Measurements from ENCODE around the gene NAT8L.

NAT8L gene

DNA sequence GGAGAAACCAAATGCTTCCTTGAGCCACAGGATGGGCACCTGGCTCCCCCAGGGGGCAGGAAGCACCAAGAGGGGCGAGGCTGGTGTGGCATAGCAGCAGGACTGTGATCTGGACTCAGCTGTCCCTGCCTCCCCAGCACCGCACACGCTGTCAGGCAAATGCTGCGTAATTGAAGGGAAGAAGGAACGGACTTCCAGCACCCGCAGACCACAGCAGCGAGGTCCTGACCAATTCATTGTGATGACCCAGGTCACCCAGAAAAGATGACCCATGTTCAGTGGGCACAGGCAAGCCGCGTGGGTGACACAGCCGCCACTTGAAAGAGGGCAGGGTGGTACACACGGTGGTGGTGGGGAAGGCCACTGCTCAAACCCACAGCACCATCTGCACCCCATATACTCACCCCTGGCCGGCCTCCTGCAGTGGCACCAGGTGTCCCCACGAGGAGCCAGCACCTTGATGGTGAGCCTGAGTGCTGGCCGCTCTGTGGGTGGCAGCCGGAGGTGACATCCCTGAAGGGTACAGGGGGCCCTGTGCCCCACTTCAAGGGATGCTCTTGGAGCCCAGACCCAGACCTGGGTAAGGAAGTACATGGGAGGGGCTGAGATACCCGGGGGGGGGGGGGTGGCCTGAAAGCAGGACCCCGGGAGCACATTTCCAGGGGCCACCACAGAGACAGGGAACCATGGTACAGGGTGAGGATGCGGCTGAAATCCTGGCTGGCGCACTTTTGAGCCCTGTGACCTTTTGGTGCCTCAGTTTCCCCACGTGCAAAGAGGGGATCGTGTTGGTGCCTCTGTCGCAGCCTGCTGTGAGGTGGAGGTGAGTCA, 11.5 kb downstream of the NAT8L start:
- TF ChIP-seq POLR2AphosphoS5 (IDR thresholded peaks at IDR 0.05; ENCODE audit: borderline replicate concordance, low read depth, low read length) (no peak), FOXP2 (optimal IDR thresholded peaks at IDR 0.05; ENCODE audit: control extremely low read depth, extremely low read length, insufficient read depth) (no peak), EZH2 (IDR thresholded peaks at IDR 0.05) (no peak)
- no peak overlapping the region for H3K4me3 ChIP-seq
- no peak overlapping the region for H3K27ac ChIP-seq
- no peak for DNase-seq (ENCODE audit: low read depth, low spot score)
- H3K9ac ChIP-seq (ENCODE audit: insufficient read length), result no peak overlapping the region
- H3K9me3 ChIP-seq (ENCODE audit: low read depth, low read length), result no peaks in the 10 kb centered on the region
- no peaks in the 10 kb centered on the region for H3K36me3 ChIP-seq (ENCODE audit: insufficient read depth, low read length)

DNA sequence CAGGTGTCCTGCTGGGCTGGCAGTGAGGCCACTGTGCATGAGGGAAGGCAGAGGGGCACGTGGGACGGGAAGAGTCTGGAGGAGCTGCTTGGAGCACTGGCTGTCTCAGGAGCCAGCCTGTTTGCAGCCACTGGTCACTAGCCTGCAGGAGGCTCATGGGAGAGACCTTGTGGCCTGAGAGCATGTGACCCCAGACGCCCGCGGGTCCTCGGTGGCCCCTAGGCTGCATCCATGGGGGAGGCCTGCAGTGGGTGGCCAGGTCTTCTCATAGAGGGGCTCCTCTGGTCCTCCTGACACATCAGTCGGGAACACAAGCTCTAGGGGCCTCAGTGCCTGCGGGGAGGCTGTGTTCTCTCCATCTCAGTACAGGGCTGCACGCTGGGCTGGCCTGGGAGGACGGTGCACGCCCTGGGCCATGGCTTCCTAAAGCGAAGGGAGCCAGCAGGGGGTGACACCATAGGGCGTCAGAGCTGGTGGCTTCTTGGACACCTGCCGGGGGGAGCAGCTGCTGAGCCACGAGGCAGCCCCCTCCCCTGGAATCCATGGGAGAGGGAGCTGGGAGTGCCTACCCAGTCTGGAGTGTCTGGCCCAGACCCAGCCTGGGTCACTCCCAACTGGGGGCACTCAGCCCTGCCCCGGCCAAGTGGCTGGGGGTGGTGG, 12.3 kb downstream of the NAT8L start:
- DNase-seq (ENCODE audit: low read depth, low spot score), result no peak
- no peak overlapping the region for H3K9ac ChIP-seq (ENCODE audit: insufficient read length)

DNA sequence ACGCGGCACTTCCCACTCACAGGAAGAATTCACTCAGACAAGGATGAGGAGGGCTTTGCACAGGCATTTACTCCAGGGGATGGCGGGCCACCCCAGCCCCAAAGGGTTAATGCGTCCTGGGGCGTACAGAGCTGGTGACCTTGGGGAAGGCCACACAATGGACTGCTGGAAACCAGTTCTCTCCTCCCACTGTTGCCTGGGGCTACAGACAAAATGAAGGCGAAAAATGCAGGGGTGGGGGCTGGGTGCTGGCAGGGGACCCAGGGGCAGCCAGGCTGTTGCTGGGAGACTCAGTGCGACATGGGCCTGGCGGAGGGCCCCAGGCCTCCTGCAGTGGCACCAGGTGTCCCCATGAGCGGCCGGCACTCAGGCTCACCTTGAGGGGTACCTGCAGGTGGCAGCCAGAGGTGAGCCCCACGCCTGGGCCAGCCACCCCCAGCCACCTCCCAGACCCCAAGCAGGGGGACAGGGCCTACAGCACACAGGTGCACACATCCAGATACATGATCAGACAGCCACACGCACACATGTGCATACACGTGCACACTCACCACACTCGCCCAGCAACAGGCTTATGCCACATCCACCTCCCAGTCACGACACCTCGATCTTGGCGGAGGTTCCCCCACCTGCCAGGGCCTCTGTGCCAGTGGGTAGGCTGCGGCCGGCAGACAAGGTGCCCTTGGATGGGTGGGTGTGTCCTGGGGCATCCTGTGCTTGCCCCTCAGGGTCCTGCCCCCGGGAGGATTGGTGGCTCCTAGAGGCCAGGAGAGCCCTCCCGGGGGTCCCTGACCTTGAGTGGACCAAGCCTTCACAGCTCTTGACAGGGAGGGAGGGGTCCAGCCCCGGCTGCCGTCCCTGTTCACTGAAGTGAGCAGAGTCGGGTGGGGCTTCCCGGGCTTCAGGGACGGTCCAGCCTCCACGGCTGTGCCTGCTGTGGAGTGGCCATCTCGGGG, 13.1 kb downstream of the NAT8L start:
- DNase-seq (ENCODE audit: low read depth, low spot score), result no peak
- Histone ChIP-seq H3K27ac (no peak overlapping the region), H3K9me3 (ENCODE audit: low read depth, low read length) (no peaks in the 10 kb centered on the region), H3K9ac (ENCODE audit: insufficient read length) (no peak overlapping the region), H3K4me3 (no peak overlapping the region), H3K36me3 (ENCODE audit: insufficient read depth, low read length) (no peaks in the 10 kb centered on the region)
- no peak for TF ChIP-seq FOXP2 (optimal IDR thresholded peaks at IDR 0.05; ENCODE audit: control extremely low read depth, extremely low read length, insufficient read depth)
- no peak for TF ChIP-seq EZH2 (IDR thresholded peaks at IDR 0.05)
- no peak for TF ChIP-seq POLR2AphosphoS5 (IDR thresholded peaks at IDR 0.05; ENCODE audit: borderline replicate concordance, low read depth, low read length)

More for the DNA sequence above, 12.3 kb downstream of the NAT8L start:
- H3K9me3 ChIP-seq (ENCODE audit: low read depth, low read length), result no peaks in the 10 kb centered on the region
- no peak overlapping the region for H3K4me3 ChIP-seq
- no peak overlapping the region for H3K27ac ChIP-seq
- TF ChIP-seq FOXP2 (optimal IDR thresholded peaks at IDR 0.05; ENCODE audit: control extremely low read depth, extremely low read length, insufficient read depth) (no peak), POLR2AphosphoS5 (IDR thresholded peaks at IDR 0.05; ENCODE audit: borderline replicate concordance, low read depth, low read length) (no peak), EZH2 (IDR thresholded peaks at IDR 0.05) (no peak)
- no peaks in the 10 kb centered on the region for H3K36me3 ChIP-seq (ENCODE audit: insufficient read depth, low read length)

DNA sequence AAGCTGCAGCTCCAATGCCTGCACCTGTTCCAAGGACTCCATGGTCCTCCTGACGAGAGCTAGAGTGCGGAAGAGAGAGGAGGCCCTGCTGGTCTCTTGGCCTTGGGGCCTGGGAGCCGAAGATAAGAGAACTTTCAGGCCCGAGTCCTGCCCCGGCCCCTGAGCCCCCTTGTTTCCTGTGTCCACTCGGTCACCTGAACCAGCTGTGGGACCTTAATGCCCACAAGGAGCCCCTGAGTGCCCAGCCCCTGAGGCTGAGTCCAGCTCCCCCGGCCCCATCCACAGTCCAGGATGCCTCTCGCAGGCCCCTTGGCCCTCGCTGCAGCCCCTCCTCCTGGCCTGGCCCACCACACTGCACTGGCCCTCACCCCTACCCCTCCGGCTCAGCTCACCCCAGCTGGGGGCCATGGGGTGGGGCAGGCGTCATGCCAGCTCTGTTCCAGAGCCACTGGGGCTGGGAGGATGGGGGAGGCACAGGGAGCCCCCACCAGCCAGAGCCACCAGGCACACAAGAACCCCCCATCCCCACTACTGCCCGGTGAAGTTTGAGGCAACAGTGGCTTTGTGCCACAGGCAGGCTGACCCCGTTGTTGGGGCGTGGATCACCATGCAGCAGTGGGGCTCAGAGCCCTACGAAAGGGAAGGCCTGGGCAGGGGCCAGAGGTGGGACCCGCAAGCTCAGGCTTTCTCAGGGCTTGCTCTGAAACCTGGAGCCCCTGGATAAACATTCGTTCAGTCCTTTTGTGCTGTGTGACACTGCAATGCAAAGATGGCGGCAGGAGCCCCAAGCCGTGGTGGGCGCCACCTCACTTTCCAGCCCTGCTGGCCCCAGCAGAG, 14.1 kb downstream of the NAT8L start:
- TF ChIP-seq FOXP2 (optimal IDR thresholded peaks at IDR 0.05; ENCODE audit: control extremely low read depth, extremely low read length, insufficient read depth), result no peak
- TF ChIP-seq EZH2 (IDR thresholded peaks at IDR 0.05), result no peak
- TF ChIP-seq POLR2AphosphoS5 (IDR thresholded peaks at IDR 0.05; ENCODE audit: borderline replicate concordance, low read depth, low read length), result no peak
- H3K36me3 ChIP-seq (ENCODE audit: insufficient read depth, low read length), result no peaks in the 10 kb centered on the region

DNA sequence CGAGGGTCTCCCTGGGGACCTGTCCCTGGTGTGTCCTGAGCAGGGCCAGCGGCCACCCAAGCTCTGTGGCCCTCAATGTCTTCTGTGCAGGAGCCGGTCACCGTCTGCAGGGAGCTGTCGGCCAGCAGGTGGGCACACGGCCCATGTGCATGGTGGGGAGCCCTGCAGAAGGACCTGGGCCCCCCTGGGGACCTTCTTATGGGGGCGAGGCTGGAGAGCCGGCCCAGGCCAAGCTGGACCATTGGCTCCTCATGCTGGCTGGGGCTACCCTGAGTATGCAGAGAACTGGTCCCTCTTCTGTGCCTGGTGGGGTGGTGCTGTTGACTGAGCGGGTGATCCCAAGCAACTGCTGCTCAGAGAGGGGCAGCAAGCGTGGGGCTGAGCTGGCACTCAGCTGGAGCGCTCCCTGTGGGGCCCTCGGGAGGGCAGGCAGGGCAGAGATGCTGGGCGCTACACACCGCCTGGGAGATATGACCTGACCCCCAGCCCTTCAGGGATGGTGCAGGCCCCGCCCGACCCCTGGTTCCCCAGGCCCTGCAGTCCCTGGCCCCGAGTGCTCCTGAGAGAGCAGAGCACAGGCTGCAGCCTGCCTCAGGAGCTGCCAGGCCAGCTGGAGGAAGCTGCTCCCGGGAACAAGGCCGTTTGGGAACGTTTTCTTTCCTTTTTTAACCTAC, 14.8 kb downstream of the NAT8L start:
- Histone ChIP-seq H3K9ac (ENCODE audit: insufficient read length) (no peak overlapping the region), H3K27ac (no peak overlapping the region), H3K36me3 (ENCODE audit: insufficient read depth, low read length) (no peaks in the 10 kb centered on the region), H3K4me3 (no peak overlapping the region), H3K9me3 (ENCODE audit: low read depth, low read length) (no peaks in the 10 kb centered on the region)
- DNase-seq (ENCODE audit: low read depth, low spot score), result no peak
- no peak for TF ChIP-seq POLR2AphosphoS5 (IDR thresholded peaks at IDR 0.05; ENCODE audit: borderline replicate concordance, low read depth, low read length)
- TF ChIP-seq EZH2 (IDR thresholded peaks at IDR 0.05), result no peak
- TF ChIP-seq FOXP2 (optimal IDR thresholded peaks at IDR 0.05; ENCODE audit: control extremely low read depth, extremely low read length, insufficient read depth), result no peak

More for the DNA sequence above, 14.1 kb downstream of the NAT8L start:
- Histone ChIP-seq H3K9ac (ENCODE audit: insufficient read length) (no peak overlapping the region), H3K4me3 (no peak overlapping the region), H3K27ac (no peak overlapping the region), H3K9me3 (ENCODE audit: low read depth, low read length) (no peaks in the 10 kb centered on the region)
- no peak for DNase-seq (ENCODE audit: low read depth, low spot score)

DNA sequence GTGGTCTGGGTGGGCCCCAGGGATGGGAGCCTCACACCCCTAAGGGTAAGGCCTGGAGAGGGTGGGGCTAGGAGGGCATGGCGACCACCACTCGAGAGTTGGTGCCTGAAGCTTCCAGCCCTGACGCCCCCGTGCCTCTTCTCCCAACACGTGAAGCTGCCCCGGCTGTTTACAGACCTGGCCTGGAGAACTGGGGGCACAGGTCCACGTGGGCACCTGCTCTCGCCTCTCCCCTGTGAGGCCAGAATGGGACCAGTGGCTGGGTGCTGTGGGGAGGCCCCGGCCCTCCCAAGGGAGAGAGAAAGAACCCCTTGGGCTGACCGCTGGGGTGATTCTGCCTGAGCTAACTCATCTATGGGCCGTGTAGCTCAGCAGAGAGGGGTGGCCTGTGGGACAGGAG, 15.5 kb downstream of the NAT8L start:
- H3K36me3 ChIP-seq (ENCODE audit: insufficient read depth, low read length), result no peaks in the 10 kb centered on the region
- no peaks in the 10 kb centered on the region for H3K9me3 ChIP-seq (ENCODE audit: low read depth, low read length)
- no peak overlapping the region for H3K4me3 ChIP-seq
- TF ChIP-seq POLR2AphosphoS5 (IDR thresholded peaks at IDR 0.05; ENCODE audit: borderline replicate concordance, low read depth, low read length), result no peak
- no peak for TF ChIP-seq EZH2 (IDR thresholded peaks at IDR 0.05)
- TF ChIP-seq FOXP2 (optimal IDR thresholded peaks at IDR 0.05; ENCODE audit: control extremely low read depth, extremely low read length, insufficient read depth), result no peak
- no peak overlapping the region for H3K27ac ChIP-seq
- DNase-seq (ENCODE audit: low read depth, low spot score), result no peak
- no peak overlapping the region for H3K9ac ChIP-seq (ENCODE audit: insufficient read length)

Measured in SK-N-MC (cell line).